Osteoblast (primary cell): ENCODE data around the gene BBX. TPM values are rescaled to one million over a fixed set of nuclear protein-coding genes. Genes with fewer than 3 reads are reported as not detected.

Source experiments
- DNase-seq: peaks from one replicate; pipeline ENCODE4 v3.0.0; 2011; ENCODE audit warnings: low spot score, mixed read lengths; ENCODE audit not compliant: insufficient read length; ENCODE audit errors: missing footprints
- H2AFZ ChIP-seq: 2 replicates; pipeline ENCODE4 v1.6.0; 2011; ENCODE audit warnings: mild to moderate bottlenecking, low read length
- H3K27ac ChIP-seq: 2 replicates; pipeline ENCODE4 v1.5.1; 2011; ENCODE audit warnings: mild to moderate bottlenecking, low read depth, low read length, moderate library complexity
- H3K27me3 ChIP-seq: 2 replicates; pipeline ENCODE4 v1.6.0; 2012; ENCODE audit warnings: mild to moderate bottlenecking, control low read depth, inconsistent platforms, low read length, moderate library complexity; ENCODE audit not compliant: insufficient read depth
- H3K36me3 ChIP-seq: 2 replicates; pipeline ENCODE4 v1.5.1; 2011; ENCODE audit warnings: mild to moderate bottlenecking, low read length, control low read depth, moderate library complexity; ENCODE audit not compliant: insufficient read depth
- H3K4me1 ChIP-seq: 2 replicates; pipeline ENCODE4 v1.5.1; 2011; ENCODE audit warnings: mild to moderate bottlenecking, low read length, control low read depth, moderate library complexity; ENCODE audit not compliant: insufficient read depth
- H3K4me2 ChIP-seq: 2 replicates; pipeline ENCODE4 v1.6.0; 2011; ENCODE audit warnings: mild to moderate bottlenecking, low read length; ENCODE audit not compliant: insufficient read depth
- H3K4me3 ChIP-seq: fragments of 200-600 bp; sonication (generic); 3 replicates; pipeline ENCODE4 v1.5.1; 2012; ENCODE audit warnings: mild to moderate bottlenecking, low read length, inconsistent platforms; ENCODE audit not compliant: insufficient read depth
- H3K79me2 ChIP-seq: 2 replicates; pipeline ENCODE4 v1.6.0; 2012; ENCODE audit warnings: mild to moderate bottlenecking, low read length, control low read depth, inconsistent platforms; ENCODE audit not compliant: insufficient read depth
- H3K9me3 ChIP-seq: 2 replicates; pipeline ENCODE4 v1.5.1; 2011; ENCODE audit warnings: low read depth, low read length, control low read depth
- H4K20me1 ChIP-seq: 2 replicates; pipeline ENCODE4 v1.6.0; 2012; ENCODE audit warnings: mild to moderate bottlenecking, low read length, control low read depth; ENCODE audit not compliant: insufficient read depth
- CTCF ChIP-seq: IDR thresholded peaks from 2 replicates; pipeline ENCODE4 v1.5.1; 2011; ENCODE audit warnings: mild to moderate bottlenecking, low read depth, low read length, moderate library complexity; ENCODE audit errors: extremely low read depth
- total RNA-seq: library from RNA; depleted of rRNA; stranded (reverse); fragments of >200 nt; gene quantifications from 2 replicates; pipeline ENCODE4 v1.2.3, GENCODE V29; 2012

The BBX gene
- total RNA-seq, 1 donor = 66.6 TPM

DNA sequence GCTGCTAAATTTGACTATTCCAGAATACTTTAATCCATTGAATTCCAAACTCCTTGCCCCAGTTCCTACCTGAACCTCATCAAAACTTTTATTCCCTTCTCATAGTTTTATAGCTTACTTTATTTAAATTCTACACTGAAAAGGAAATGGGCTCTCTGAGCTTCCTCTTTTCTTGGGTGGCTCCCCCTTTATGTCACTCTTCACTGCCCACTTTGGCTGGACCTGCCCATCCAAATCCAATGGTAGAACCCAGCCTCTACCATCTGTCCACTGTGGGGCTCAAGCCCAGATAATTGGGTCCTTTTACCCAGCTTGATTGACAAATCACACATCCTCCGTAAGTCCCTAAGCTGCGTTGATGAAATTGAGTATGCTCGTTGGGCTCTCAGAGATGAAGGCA lies 216.5 kb downstream of the BBX start:
- no peak for TF ChIP-seq CTCF

GRCh38 chr3:107740992-107741896 lies 218.5 kb downstream of the BBX start:
- Histone ChIP-seq H3K36me3 (no peaks in the 10 kb centered on the region), H3K9me3 (no peaks in the 10 kb centered on the region)
- DNase-seq = peak; percentile 29

More for the DNA sequence above, 216.5 kb downstream of the BBX start:
- Histone ChIP-seq H3K27me3 (no peaks in the 10 kb centered on the region), H3K4me3 (no peak overlapping the region), H3K79me2 (no peaks in the 10 kb centered on the region), H3K36me3 (no peaks in the 10 kb centered on the region), H3K9me3 (no peaks in the 10 kb centered on the region), H3K4me1 (no peaks in the 10 kb centered on the region), H2AFZ (no peak overlapping the region), H4K20me1 (no peaks in the 10 kb centered on the region), H3K4me2 (no peak overlapping the region), H3K27ac (no peak overlapping the region)
- no peak for DNase-seq

GRCh38 chr3:107745354-107745753 lies 222.6 kb downstream of the BBX start:
- no peaks in the 10 kb centered on the region for H4K20me1 ChIP-seq
- no peaks in the 10 kb centered on the region for H3K27me3 ChIP-seq
- no peak for TF ChIP-seq CTCF
- no peak overlapping the region for H3K4me3 ChIP-seq
- H2AFZ ChIP-seq = no peak overlapping the region
- H3K27ac ChIP-seq = no peak overlapping the region
- no peaks in the 10 kb centered on the region for H3K79me2 ChIP-seq
- H3K9me3 ChIP-seq = no peaks in the 10 kb centered on the region
- no peak overlapping the region for H3K4me2 ChIP-seq
- no peaks in the 10 kb centered on the region for H3K36me3 ChIP-seq
- no peak for DNase-seq
- H3K4me1 ChIP-seq = no peaks in the 10 kb centered on the region

More at GRCh38 chr3:107740992-107741896, 218.5 kb downstream of the BBX start:
- H2AFZ ChIP-seq = no peak overlapping the region
- H3K27ac ChIP-seq = no peak overlapping the region
- H3K4me2 ChIP-seq = no peak overlapping the region
- no peaks in the 10 kb centered on the region for H4K20me1 ChIP-seq
- no peak overlapping the region for H3K4me3 ChIP-seq
- H3K27me3 ChIP-seq = no peaks in the 10 kb centered on the region
- no peaks in the 10 kb centered on the region for H3K79me2 ChIP-seq
- TF ChIP-seq CTCF = peak; percentile 61
- no peaks in the 10 kb centered on the region for H3K4me1 ChIP-seq

DNA sequence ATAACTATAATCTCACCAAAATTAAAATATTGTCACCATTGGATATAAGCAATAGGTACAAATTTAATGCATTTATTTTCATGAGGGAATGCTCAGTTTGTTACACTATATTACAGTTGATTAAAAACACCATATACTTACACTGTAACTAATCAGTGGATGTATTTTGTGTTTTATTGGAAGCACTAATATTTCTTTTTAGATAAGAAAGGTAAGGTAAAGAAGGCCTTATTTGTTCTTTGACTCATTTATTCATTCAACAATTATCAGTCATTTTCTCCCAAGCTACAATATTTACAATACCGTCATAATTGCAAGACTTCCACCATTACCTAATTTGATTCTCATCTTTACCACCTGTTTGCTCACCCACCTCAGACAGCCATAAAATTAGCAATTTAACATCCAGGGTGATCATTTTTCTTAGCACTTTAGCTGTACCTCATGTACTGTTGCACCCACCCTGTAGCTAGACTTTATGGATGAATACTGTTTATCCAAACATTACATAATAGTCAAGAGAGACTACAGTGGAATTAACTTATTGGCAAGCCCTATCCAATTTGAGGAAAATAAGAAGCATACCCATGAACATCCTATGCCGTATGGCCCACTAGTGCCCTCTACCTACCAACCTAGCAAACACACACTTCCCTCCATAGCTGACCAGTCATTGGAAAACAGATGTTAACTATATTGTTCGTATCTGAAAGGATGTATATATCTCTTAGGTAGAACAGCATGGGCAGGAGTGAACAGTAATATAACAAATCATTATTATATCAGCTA lies 229.6 kb downstream of the BBX start:
- H3K9me3 ChIP-seq = no peaks in the 10 kb centered on the region
- TF ChIP-seq CTCF = peak; percentile 60
- DNase-seq = no peak
- H3K79me2 ChIP-seq = no peaks in the 10 kb centered on the region
- H3K4me3 ChIP-seq = no peak overlapping the region
- no peak overlapping the region for H3K27ac ChIP-seq
- H3K36me3 ChIP-seq = peaks cover 2% of the 10 kb centered on the region
- H3K4me2 ChIP-seq = no peak overlapping the region
- no peak overlapping the region for H2AFZ ChIP-seq
- H3K4me1 ChIP-seq = no peaks in the 10 kb centered on the region
- no peaks in the 10 kb centered on the region for H3K27me3 ChIP-seq
- H4K20me1 ChIP-seq = no peaks in the 10 kb centered on the region
